K562 (cell line): Measurements from ENCODE around the gene LY6G5B. TPM values are rescaled to one million over a fixed set of nuclear protein-coding genes. Genes with fewer than 3 reads are reported as not detected.
A peak's percentile ranks its signal among the peaks of the same experiment; 100 is the strongest.

Experiments used
- ARID1B ChIP-seq: fragments of 450-650 bp; IDR thresholded peaks from 2 replicates; pipeline ENCODE4 v1.6.1; 2016; ENCODE audit warnings: antibody characterized with exemption, mild to moderate bottlenecking, inconsistent platforms
- ARID2 ChIP-seq: fragments of 450-650 bp; IDR thresholded peaks from 2 replicates; pipeline ENCODE4 v1.6.1; 2017; ENCODE audit warnings: antibody characterized with exemption, mild to moderate bottlenecking
- CHD1 ChIP-seq: fragments of 200-600 bp; sonication (generic); IDR thresholded peaks from one replicate; pipeline ENCODE4 v1.6.1; 2012; ENCODE audit warnings: mild to moderate bottlenecking, moderate library complexity, low read length, inconsistent platforms
- CTCFL ChIP-seq: IDR thresholded peaks from 2 replicates; pipeline ENCODE4 v1.6.1; 2011; ENCODE audit warnings: borderline replicate concordance, low read depth, mild to moderate bottlenecking, moderate library complexity, low read length; ENCODE audit not compliant: insufficient read depth, poor library complexity, severe bottlenecking
- ID3 ChIP-seq, 2 experiments: fragments of 250-450 bp in 1 of 2; fragments of 450-650 bp in 1 of 2; sonication (Bioruptor Pico) in 1 of 2; IDR thresholded peaks; 2 replicates each; pipeline versions ENCODE4 v1.6.1 to v1.8.0; 2016 to 2021; ENCODE audit warnings: mild to moderate bottlenecking in 2 of 2, moderate library complexity in 2 of 2, missing compliant biosample characterization in 1 of 2, missing genetic modification characterization in 1 of 2
- JUND ChIP-seq, 2 experiments: IDR thresholded peaks; 2 replicates in 1 of 2; 3 replicates in 1 of 2; pipeline ENCODE4 v1.6.1; 2011; ENCODE audit warnings: borderline replicate concordance in 2 of 2, low read depth in 2 of 2, low read length in 2 of 2, improper control_type of control experiment in 1 of 2, missing biosample characterization in 1 of 2, missing genetic modification characterization in 1 of 2, missing genetic modification reagents in 1 of 2
- L3MBTL2 ChIP-seq: fragments of 450-650 bp; IDR thresholded peaks from 2 replicates; pipeline ENCODE4 v1.6.1; 2016; ENCODE audit warnings: mild to moderate bottlenecking, moderate library complexity
- MEF2A ChIP-seq: IDR thresholded peaks from 2 replicates; pipeline ENCODE4 v1.6.1; 2011; ENCODE audit warnings: low read depth, mild to moderate bottlenecking, low read length, moderate library complexity; ENCODE audit not compliant: control insufficient read depth
- MEF2D ChIP-seq: conservative IDR thresholded peaks from 2 replicates; pipeline ENCODE4 v1.6.1; 2016; ENCODE audit warnings: low read depth, missing genetic modification characterization, missing compliant biosample characterization
- NEUROD1 ChIP-seq: fragments of 150-350 bp; IDR thresholded peaks from 2 replicates; pipeline ENCODE4 v1.6.1; 2014; ENCODE audit warnings: borderline replicate concordance, low read length, low read depth; ENCODE audit not compliant: partially characterized antibody
- SETDB1 ChIP-seq: IDR thresholded peaks from one replicate; pipeline ENCODE4 v1.6.1; 2012; ENCODE audit warnings: low read length, control low read depth, inconsistent platforms
- SMAD4 ChIP-seq: fragments of 250-450 bp; sonication (Bioruptor Pico); conservative IDR thresholded peaks from 2 replicates; pipeline ENCODE4 v1.8.0; 2021; ENCODE audit warnings: inconsistent platforms, mild to moderate bottlenecking, moderate library complexity
- SPI1 ChIP-seq: IDR thresholded peaks from 2 replicates; pipeline ENCODE4 v1.6.1; 2011; ENCODE audit warnings: low read depth, low read length, control low read depth, borderline replicate concordance
- SRF ChIP-seq, 2 experiments: fragments of 250-450, 450-650 bp in 1 of 2; sonication (Bioruptor Pico) in 1 of 2; sonication (generic) in 1 of 2; formaldehyde crosslinking; IDR thresholded peaks; 2 replicates each; pipeline versions ENCODE4 v1.5.0 to v1.5.1; 2020 to 2022; ENCODE audit warnings: mild to moderate bottlenecking in 1 of 2, missing genetic modification reagents in 1 of 2
- SRSF1 ChIP-seq: fragments of 200-400 bp; formaldehyde crosslinking; IDR thresholded peaks from 2 replicates; pipeline ENCODE4 v1.6.1; 2017; ENCODE audit warnings: mild to moderate bottlenecking, low read depth, low read length, moderate library complexity
- TBL1XR1 ChIP-seq, 2 experiments: IDR thresholded peaks; 2 replicates each; pipeline ENCODE4 v1.6.1; 2012; ENCODE audit warnings: improper control_type of control experiment in 2 of 2, low read length in 2 of 2, mild to moderate bottlenecking in 1 of 2
- TSHZ1 ChIP-seq: fragments of 250-450 bp; sonication (Bioruptor Pico); IDR thresholded peaks from 2 replicates; pipeline ENCODE4 v1.4.0; 2020; ENCODE audit warnings: mild to moderate bottlenecking, moderate library complexity
- ZNF551 ChIP-seq: fragments of 250-450 bp; sonication (Bioruptor Pico); IDR thresholded peaks from 2 replicates; pipeline ENCODE4 v1.5.0; 2021; ENCODE audit warnings: mild to moderate bottlenecking, moderate library complexity
- polyA plus RNA-seq, 8 experiments: library from polyadenylated mRNA; depleted of rRNA in 4 of 8; stranded (reverse) in 5 of 8; unstranded in 3 of 8; fragments of >200 nt; fragmentation: Nextera tagmentation in 2 of 8; fragmentation: Illumina TruSeq in 1 of 8; extraction: Ambion mirVana in 2 of 8; extraction: Trizol in 1 of 8; gene quantifications; 2 replicates each; pipeline versions ENCODE4 v1.2.1 to v1.2.3, GENCODE V29; 2011 to 2014; ENCODE audit warnings: inconsistent platforms in 1 of 8, missing spikeins in 1 of 8
- total RNA-seq, 7 experiments: library from RNA; depleted of rRNA in 6 of 7; stranded (reverse); fragments of >200 nt in 6 of 7; fragmentation: Illumina TruSeq in 2 of 7; extraction: Trizol in 2 of 7; gene quantifications; 2 replicates each; pipeline versions ENCODE4 v1.2.1 to v1.2.3, GENCODE V29; 2011 to 2021; ENCODE audit warnings: low replicate concordance in 1 of 7

LY6G5B gene
- total and polyA plus RNA-seq, 9 of the 15 experiments (the other 6 are each of a cell fraction or from before 2014, with no cell fraction given) = 6.0 to 27.0 (median 7.5) TPM

- TF ChIP-seq SRSF1 = no peak
- peak; percentile 33; the same call in 1 of the 2 replicates for TF ChIP-seq L3MBTL2
- no peak for TF ChIP-seq TSHZ1
- no peak for TF ChIP-seq CTCFL
- no peak for TF ChIP-seq ID3 (CRISPR knock-in tag; IDR thresholded peaks at IDR 0.05)
- peak; percentile 94 for TF ChIP-seq ID3 (tag; IDR thresholded peaks at IDR 0.05)
- no peak for TF ChIP-seq TBL1XR1 (IDR thresholded peaks at IDR 0.05; ENCODE audit: low read length in 2 of 2)
- TF ChIP-seq CHD1 = no peak
- peak; percentile 47 for TF ChIP-seq ARID1B
- TF ChIP-seq NEUROD1 = no peak
- no peak for TF ChIP-seq MEF2A
- peak in 1 of 2 experiments; percentile 83; a peak in 1 of 4 replicates for TF ChIP-seq SRF (CRISPR knock-in tag; IDR thresholded peaks at IDR 0.05)
- peak; percentile 12; the same call in 1 of the 2 replicates for TF ChIP-seq SPI1
- no peak for TF ChIP-seq ARID2
- no peak for TF ChIP-seq ZNF551 (CRISPR knock-in tag)
- TF ChIP-seq SMAD4 (CRISPR knock-in tag) = 0 out of 2 replicates have a peak, but pooled peaks have one; percentile 9
- no peak for TF ChIP-seq SETDB1
- TF ChIP-seq MEF2D (tag) = 0 out of 2 replicates have a peak, but pooled peaks have one; percentile 24
- peak; percentile 12; the same call in 1 of the 2 replicates for TF ChIP-seq JUND (IDR thresholded peaks at IDR 0.05; ENCODE audit: borderline replicate concordance, low read depth, low read length)
- TF ChIP-seq JUND (tag; IDR thresholded peaks at IDR 0.05; ENCODE audit: borderline replicate concordance, low read depth, low read length) = no peak
These were observed 36.8 kb downstream of the LY6G5B start, which contains the start of gene LY6G6F (continued) for GRCh38 chr6:31706599-31706998.
